ENCODE results near the gene CPT1B.
"Not testable (repeated sequence)": the region's sequence is repeated elsewhere in the genome, so short reads cannot be mapped to it uniquely, and the experiment has no call there.

The CPT1B gene

GRCh38 chr22:50545522-50546325, 32.5 kb downstream of the CPT1B start, which contains the start of gene KLHDC7B:
TSS of gene KLHDC7B (plus strand) at chr22:50545899. CDS start at chr22:50546244, 345 bp downstream.
- no peak for DNase-seq (ENCODE audit: low read depth in 2 of 2)

- no peak for DNase-seq (ENCODE audit: low read depth in 2 of 2)
Measured at GRCh38 chr22:50544746-50545253, 33.4 kb downstream of the CPT1B start.

- peak; percentile 69 to 74 for DNase-seq (ENCODE audit: low read depth in 2 of 2)
Measured at GRCh38 chr22:50544078-50544745, 34.0 kb downstream of the CPT1B start.

GRCh38 chr22:50542416-50542927, 35.8 kb downstream of the CPT1B start:
- no peak for DNase-seq (ENCODE audit: low read depth in 2 of 2)

GRCh38 chr22:50541667-50542026, 36.6 kb downstream of the CPT1B start:
- DNase-seq (ENCODE audit: low read depth in 2 of 2), result not testable (repeated sequence)

- DNase-seq (ENCODE audit: low read depth in 2 of 2), result no peak
Measured at GRCh38 chr22:50540381-50540780, 37.8 kb downstream of the CPT1B start.

- DNase-seq (ENCODE audit: low read depth in 2 of 2), result no peak
Measured at GRCh38 chr22:50537765-50538164, 40.5 kb downstream of the CPT1B start.

- DNase-seq (ENCODE audit: low read depth in 2 of 2), result no peak
Measured at GRCh38 chr22:50536226-50536625, 42.0 kb downstream of the CPT1B start.

GRCh38 chr22:50535113-50535512, 43.1 kb downstream of the CPT1B start:
- no peak for DNase-seq (ENCODE audit: low read depth in 2 of 2)

GRCh38 chr22:50533856-50534711, 44.1 kb downstream of the CPT1B start:
- DNase-seq (ENCODE audit: low read depth in 2 of 2), result not testable (repeated sequence)

- DNase-seq (ENCODE audit: low read depth in 2 of 2), result no peak
Measured at GRCh38 chr22:50532824-50533796, 45.1 kb downstream of the CPT1B start.

GRCh38 chr22:50531962-50532674, 46.1 kb downstream of the CPT1B start:
- no peak for DNase-seq (ENCODE audit: low read depth in 2 of 2)

GRCh38 chr22:50531546-50531961, 46.7 kb downstream of the CPT1B start:
- DNase-seq (ENCODE audit: low read depth in 2 of 2), result no peak

- peak; percentile 52 to 70 for DNase-seq (ENCODE audit: low read depth in 2 of 2)
Measured at GRCh38 chr22:50530877-50531545, 47.2 kb downstream of the CPT1B start.

- no peak for DNase-seq (ENCODE audit: low read depth in 2 of 2)
Measured at GRCh38 chr22:50530580-50530876, 47.7 kb downstream of the CPT1B start.

- DNase-seq (ENCODE audit: low read depth in 2 of 2), result no peak
Measured at GRCh38 chr22:50529897-50530579, 48.2 kb downstream of the CPT1B start, which contains the start of gene TYMP. TSS of gene TYMP (minus strand) at chr22:50530012. CDS start at chr22:50529709, 303 bp downstream.

GRCh38 chr22:50529416-50529896, 48.8 kb downstream of the CPT1B start:
- no peak for DNase-seq (ENCODE audit: low read depth in 2 of 2)

GRCh38 chr22:50528682-50529415, 49.4 kb downstream of the CPT1B start:
- no peak for DNase-seq (ENCODE audit: low read depth in 2 of 2)

Data from stimulated activated CD8-positive, alpha-beta memory T cell treated with anti-CD3 and anti-CD28 coated beads, Interleukin-2, amount 100 ng/mL, for 1 hour (primary cell).